Endothelial cell of umbilical vein (primary cell): Measurements from ENCODE around the gene BRSK2.

Experiments
- EZH2 ChIP-seq: IDR thresholded peaks from 2 replicates; pipeline ENCODE4 v1.6.1; 2012; ENCODE audit warnings: borderline replicate concordance, low read depth, mild to moderate bottlenecking, moderate library complexity, low read length, inconsistent platforms; ENCODE audit not compliant: severe bottlenecking
- FOS ChIP-seq: IDR thresholded peaks from 2 replicates; pipeline ENCODE4 v1.6.1; 2011; ENCODE audit warnings: mild to moderate bottlenecking, low read length, moderate library complexity, borderline replicate concordance; ENCODE audit not compliant: insufficient read depth
- JUN ChIP-seq: IDR thresholded peaks from 2 replicates; pipeline ENCODE4 v1.6.1; 2011; ENCODE audit warnings: borderline replicate concordance, low read depth; ENCODE audit not compliant: insufficient read length, insufficient read depth
- POLR2A ChIP-seq: IDR thresholded peaks from 2 replicates; pipeline ENCODE4 v1.6.1; 2012; ENCODE audit warnings: low read depth, mild to moderate bottlenecking, control low read depth, low read length
- POLR2AphosphoS5 ChIP-seq: IDR thresholded peaks from 2 replicates; pipeline ENCODE4 v1.6.1; 2012; ENCODE audit warnings: low read depth, mild to moderate bottlenecking, control low read depth, low read length, moderate library complexity; ENCODE audit not compliant: insufficient read depth
- TF ChIP-seq, protein P1 (sequence below), 2 donors: IDR thresholded peaks; 1 replicate in 1 of 2; 2 replicates in 1 of 2; pipeline ENCODE4 v1.5.1; 2011; ENCODE audit warnings: low read length in 2 of 2, mild to moderate bottlenecking in 2 of 2, moderate library complexity in 2 of 2, control low read depth in 1 of 2, inconsistent platforms in 1 of 2, low read depth in 1 of 2; ENCODE audit not compliant: insufficient read depth in 1 of 2; ENCODE audit errors: extremely low read depth in 1 of 2
- TF ChIP-seq, protein P2 (sequence below): IDR thresholded peaks from 2 replicates; pipeline ENCODE4 v1.6.1; 2011; ENCODE audit not compliant: insufficient read depth, insufficient read length

DNA sequence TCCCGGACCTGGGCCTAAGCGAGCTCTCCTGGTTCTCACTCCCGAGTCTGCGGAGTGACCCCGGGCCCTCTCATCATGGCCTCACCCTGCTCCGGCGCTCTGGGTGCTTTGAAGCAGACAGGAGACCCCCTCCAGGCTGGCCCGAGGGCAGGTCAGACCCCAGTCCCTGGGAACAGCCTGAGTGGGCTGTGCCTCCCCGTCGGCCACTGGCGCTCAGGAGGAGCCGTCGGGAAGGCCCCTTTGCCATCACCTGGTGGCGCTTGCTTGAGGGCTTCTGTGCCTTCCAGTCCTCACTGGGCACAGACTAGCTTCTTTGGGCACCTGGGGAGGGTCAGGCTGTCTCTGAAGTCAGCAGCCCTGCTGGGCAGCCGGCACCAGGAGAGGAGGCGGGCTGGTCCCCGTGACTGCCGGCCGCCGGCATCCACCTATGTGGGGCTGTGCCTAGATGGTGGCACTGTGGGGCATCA lies 6.7 kb downstream of the BRSK2 start:
- TF ChIP-seq FOS (no peak), JUN (no peak), POLR2A (no peak), POLR2AphosphoS5 (no peak), EZH2 (no peak)
- TF ChIP-seq, protein P1, sequence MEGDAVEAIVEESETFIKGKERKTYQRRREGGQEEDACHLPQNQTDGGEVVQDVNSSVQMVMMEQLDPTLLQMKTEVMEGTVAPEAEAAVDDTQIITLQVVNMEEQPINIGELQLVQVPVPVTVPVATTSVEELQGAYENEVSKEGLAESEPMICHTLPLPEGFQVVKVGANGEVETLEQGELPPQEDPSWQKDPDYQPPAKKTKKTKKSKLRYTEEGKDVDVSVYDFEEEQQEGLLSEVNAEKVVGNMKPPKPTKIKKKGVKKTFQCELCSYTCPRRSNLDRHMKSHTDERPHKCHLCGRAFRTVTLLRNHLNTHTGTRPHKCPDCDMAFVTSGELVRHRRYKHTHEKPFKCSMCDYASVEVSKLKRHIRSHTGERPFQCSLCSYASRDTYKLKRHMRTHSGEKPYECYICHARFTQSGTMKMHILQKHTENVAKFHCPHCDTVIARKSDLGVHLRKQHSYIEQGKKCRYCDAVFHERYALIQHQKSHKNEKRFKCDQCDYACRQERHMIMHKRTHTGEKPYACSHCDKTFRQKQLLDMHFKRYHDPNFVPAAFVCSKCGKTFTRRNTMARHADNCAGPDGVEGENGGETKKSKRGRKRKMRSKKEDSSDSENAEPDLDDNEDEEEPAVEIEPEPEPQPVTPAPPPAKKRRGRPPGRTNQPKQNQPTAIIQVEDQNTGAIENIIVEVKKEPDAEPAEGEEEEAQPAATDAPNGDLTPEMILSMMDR (IDR thresholded peaks at IDR 0.05; ENCODE audit: extremely low read depth in 1 of 2, insufficient read depth in 1 of 2, low read depth in 1 of 2, low read length in 2 of 2) = no peak
- TF ChIP-seq, protein P2, sequence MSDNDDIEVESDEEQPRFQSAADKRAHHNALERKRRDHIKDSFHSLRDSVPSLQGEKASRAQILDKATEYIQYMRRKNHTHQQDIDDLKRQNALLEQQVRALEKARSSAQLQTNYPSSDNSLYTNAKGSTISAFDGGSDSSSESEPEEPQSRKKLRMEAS = no peak
